HUES6 (cell line): ENCODE results near the gene ABTB2.

Experiments used
- H3K27ac ChIP-seq: 2 replicates; pipeline ENCODE4 v1.7.0; 2013; ENCODE audit warnings: low read depth, mild to moderate bottlenecking, low read length, inconsistent platforms
- H3K27me3 ChIP-seq: 2 replicates; pipeline ENCODE4 v1.6.1; 2013; ENCODE audit warnings: low read length; ENCODE audit not compliant: control insufficient read depth, insufficient read depth
- H3K36me3 ChIP-seq: 2 replicates; pipeline ENCODE4 v1.6.1; 2013; ENCODE audit warnings: low read length; ENCODE audit not compliant: control insufficient read depth, insufficient read depth
- H3K4me1 ChIP-seq: 2 replicates; pipeline ENCODE4 v1.6.1; 2013; ENCODE audit warnings: low read length; ENCODE audit not compliant: control insufficient read depth, insufficient read depth
- H3K4me3 ChIP-seq: 2 replicates; pipeline ENCODE4 v1.5.1; 2013; ENCODE audit warnings: low read depth, low read length
- H3K9ac ChIP-seq: one replicate; pipeline ENCODE4 v1.6.1; 2013; ENCODE audit warnings: mild to moderate bottlenecking, low read length
- H3K9me3 ChIP-seq: 2 replicates; pipeline ENCODE4 v1.6.1; 2013; ENCODE audit warnings: low read depth, low read length; ENCODE audit not compliant: control insufficient read depth, insufficient read depth

ABTB2 gene

GRCh38 chr11:34145073-34145472, 212.7 kb downstream of the ABTB2 start:
- Histone ChIP-seq H3K27me3 (no peaks in the 10 kb centered on the region), H3K27ac (no peak overlapping the region), H3K36me3 (peaks cover 97% of the 10 kb centered on the region), H3K9ac (no peak overlapping the region), H3K4me3 (no peak overlapping the region), H3K9me3 (no peaks in the 10 kb centered on the region), H3K4me1 (peaks cover 4% of the 10 kb centered on the region; the same call in 1 of the 2 replicates)

GRCh38 chr11:34143048-34143447, 214.8 kb downstream of the ABTB2 start:
- Histone ChIP-seq H3K9ac (no peak overlapping the region), H3K27me3 (no peaks in the 10 kb centered on the region), H3K4me3 (no peak overlapping the region), H3K4me1 (no peaks in the 10 kb centered on the region), H3K27ac (no peak overlapping the region), H3K9me3 (no peaks in the 10 kb centered on the region), H3K36me3 (peaks cover 99% of the 10 kb centered on the region)

GRCh38 chr11:34140149-34140548, 217.7 kb downstream of the ABTB2 start:
- H3K36me3 ChIP-seq = peaks cover 99% of the 10 kb centered on the region
- no peaks in the 10 kb centered on the region for H3K9me3 ChIP-seq
- no peaks in the 10 kb centered on the region for H3K4me1 ChIP-seq
- no peak overlapping the region for H3K4me3 ChIP-seq
- no peak overlapping the region for H3K27ac ChIP-seq
- H3K9ac ChIP-seq = no peak overlapping the region
- no peaks in the 10 kb centered on the region for H3K27me3 ChIP-seq

GRCh38 chr11:34139346-34139745, 218.5 kb downstream of the ABTB2 start:
- H3K36me3 ChIP-seq = peaks cover 99% of the 10 kb centered on the region
- H3K27ac ChIP-seq = no peak overlapping the region
- no peaks in the 10 kb centered on the region for H3K27me3 ChIP-seq
- H3K9me3 ChIP-seq = no peaks in the 10 kb centered on the region
- H3K9ac ChIP-seq = no peak overlapping the region
- no peak overlapping the region for H3K4me3 ChIP-seq
- H3K4me1 ChIP-seq = no peaks in the 10 kb centered on the region

GRCh38 chr11:34136420-34136819, 221.4 kb downstream of the ABTB2 start:
- H3K36me3 ChIP-seq = peaks cover 96% of the 10 kb centered on the region
- no peaks in the 10 kb centered on the region for H3K4me1 ChIP-seq
- H3K4me3 ChIP-seq = no peak overlapping the region
- H3K9me3 ChIP-seq = no peaks in the 10 kb centered on the region
- no peak overlapping the region for H3K27ac ChIP-seq
- H3K9ac ChIP-seq = no peak overlapping the region
- no peaks in the 10 kb centered on the region for H3K27me3 ChIP-seq

- H3K27me3 ChIP-seq = no peaks in the 10 kb centered on the region
- H3K27ac ChIP-seq = no peak overlapping the region
- no peaks in the 10 kb centered on the region for H3K4me1 ChIP-seq
- no peaks in the 10 kb centered on the region for H3K9me3 ChIP-seq
- H3K36me3 ChIP-seq = peaks cover 96% of the 10 kb centered on the region
- no peak overlapping the region for H3K9ac ChIP-seq
- no peak overlapping the region for H3K4me3 ChIP-seq
These were observed 222.4 kb downstream of the ABTB2 start for GRCh38 chr11:34135439-34135838.

- Histone ChIP-seq H3K9ac (no peak overlapping the region), H3K4me1 (no peaks in the 10 kb centered on the region), H3K9me3 (no peaks in the 10 kb centered on the region), H3K27ac (no peak overlapping the region), H3K4me3 (no peak overlapping the region), H3K27me3 (no peaks in the 10 kb centered on the region), H3K36me3 (peaks cover 96% of the 10 kb centered on the region)
These were observed 223.0 kb downstream of the ABTB2 start for GRCh38 chr11:34134765-34135164.

- no peak overlapping the region for H3K4me3 ChIP-seq
- H3K9me3 ChIP-seq = no peaks in the 10 kb centered on the region
- peaks cover 91% of the 10 kb centered on the region for H3K36me3 ChIP-seq
- no peak overlapping the region for H3K27ac ChIP-seq
- no peaks in the 10 kb centered on the region for H3K4me1 ChIP-seq
- no peaks in the 10 kb centered on the region for H3K27me3 ChIP-seq
- no peak overlapping the region for H3K9ac ChIP-seq
These were observed 225.4 kb downstream of the ABTB2 start for GRCh38 chr11:34132261-34132965.

- H3K9ac ChIP-seq = no peak overlapping the region
- H3K27me3 ChIP-seq = no peaks in the 10 kb centered on the region
- H3K4me3 ChIP-seq = no peak overlapping the region
- peaks cover 90% of the 10 kb centered on the region for H3K36me3 ChIP-seq
- no peak overlapping the region for H3K27ac ChIP-seq
- no peaks in the 10 kb centered on the region for H3K4me1 ChIP-seq
- H3K9me3 ChIP-seq = no peaks in the 10 kb centered on the region
These were observed 229.0 kb downstream of the ABTB2 start for GRCh38 chr11:34128824-34129223.

GRCh38 chr11:34126959-34127848, 230.6 kb downstream of the ABTB2 start:
- no peak overlapping the region for H3K27ac ChIP-seq
- H3K4me3 ChIP-seq = no peak overlapping the region
- H3K36me3 ChIP-seq = peaks cover 90% of the 10 kb centered on the region
- no peaks in the 10 kb centered on the region for H3K4me1 ChIP-seq
- H3K9ac ChIP-seq = no peak overlapping the region
- H3K9me3 ChIP-seq = no peaks in the 10 kb centered on the region
- no peaks in the 10 kb centered on the region for H3K27me3 ChIP-seq
